ENCODE results near the gene NEDD8. TPM values are rescaled to one million over a fixed set of nuclear protein-coding genes. Genes with fewer than 3 reads are reported as not detected.

NEDD8 gene
- total and polyA plus RNA-seq, 2 donors (not counting 3 experiments of a cell fraction or from before 2014, with no cell fraction given) = 243 to 316 TPM

GRCh38 chr14:24189059-24189375 lies 43.1 kb downstream of the NEDD8 start:
- Histone ChIP-seq H3K27ac (ENCODE audit: insufficient read depth, low read depth, low read length) (no peak overlapping the region), H3K9me3 (replicated peaks; ENCODE audit: control insufficient read depth, insufficient read depth, low read length) (no peaks in the 10 kb centered on the region), H3K79me2 (ENCODE audit: control insufficient read depth, insufficient read depth, low read length) (peaks cover 20% of the 10 kb centered on the region), H3K4me1 (ENCODE audit: control insufficient read depth, extremely low read depth, insufficient read depth, low read length) (peaks cover 6% of the 10 kb centered on the region), H3K4me2 (ENCODE audit: insufficient read depth, low read length) (peak overlapping the region; percentile 1), H3K36me3 (ENCODE audit: control insufficient read depth in 2 of 2, extremely low read depth in 1 of 2, insufficient read depth in 2 of 2, low read length in 2 of 2) (peaks cover 5 to 32% of the 10 kb centered on the region in 2 experiments), H3K27me3 (ENCODE audit: control insufficient read depth in 2 of 2, insufficient read depth in 2 of 2, low read length in 2 of 2) (no peaks in the 10 kb centered on the region), H2AFZ (ENCODE audit: low read depth, low read length) (no peak overlapping the region), H4K20me1 (replicated peaks; ENCODE audit: control insufficient read depth, extremely low read depth, insufficient read depth, low read length) (no peaks in the 10 kb centered on the region), H3K4me3 (replicated peaks in 1 of 3; ENCODE audit: insufficient read depth in 1 of 3, low read depth in 1 of 3, low read length in 3 of 3) (no peak overlapping the region), H3K9me1 (replicated peaks; ENCODE audit: control insufficient read depth, extremely low read depth, insufficient read depth, low read length) (no peaks in the 10 kb centered on the region), H3K9ac (replicated peaks; ENCODE audit: extremely low read depth, insufficient read depth, low read length) (peak overlapping the region; percentile 14)
- DNase-seq (ENCODE audit: low read depth, low spot score) (no peak), FAIRE-seq (no peak)
- intact Hi-C loops (cut with micrococcal nuclease) (loop anchor here (2.0 kb wide), 4 partner anchors 28 to 108 kb away; partner anchors contain the start of genes DCAF11, IRF9, NRL and PSME2), dilution Hi-C loops (cut with MboI; ENCODE audit: extremely low pct_ligation_motif_present, low sequenced_read_pairs) (no loop called here)
- POLR2A ChIA-PET = interaction anchor here (1.0 kb wide), 1 partner anchor 24 kb away, joined by 5 read pairs; the partner anchor contains the start of gene CHMP4A
- TF ChIP-seq MYC (IDR thresholded peaks at IDR 0.05; ENCODE audit: low read depth, low read length) (no peak), CTCF (IDR thresholded peaks at IDR 0.05; ENCODE audit: extremely low read depth in 1 of 2, insufficient read depth in 1 of 2, low read depth in 1 of 2, low read length in 2 of 2) (no peak), GATA2 (IDR thresholded peaks at IDR 0.05; ENCODE audit: insufficient read depth, insufficient read length, low read depth, low read length) (no peak), MAX (IDR thresholded peaks at IDR 0.05; ENCODE audit: insufficient read depth, insufficient read length) (no peak), POLR2A (IDR thresholded peaks at IDR 0.05; ENCODE audit: low read depth, low read length) (no peak), JUN (IDR thresholded peaks at IDR 0.05; ENCODE audit: borderline replicate concordance, insufficient read depth, insufficient read length, low read depth) (no peak), FOS (IDR thresholded peaks at IDR 0.05; ENCODE audit: borderline replicate concordance, insufficient read depth, low read length) (no peak), EZH2 (IDR thresholded peaks at IDR 0.05; ENCODE audit: borderline replicate concordance, low read depth, low read length, severe bottlenecking) (no peak), POLR2AphosphoS5 (IDR thresholded peaks at IDR 0.05; ENCODE audit: insufficient read depth, low read depth, low read length) (no peak)
- no TSS peak for BruUV-seq (replicated peaks)
- CTCF ChIA-PET = interaction anchor here (1.0 to 1.6 kb wide), 7 partner anchors 9 to 119 kb away, joined by 3 to 6 read pairs (median 5); partner anchors contain the start of genes CHMP4A, CIDEB, IRF9 and MDP1

Data from endothelial cell of umbilical vein (primary cell).